MCF 10A (cell line): ENCODE data around the gene PCCB. TPM values are rescaled to one million over a fixed set of nuclear protein-coding genes. Genes with fewer than 3 reads are reported as not detected.
A peak's percentile ranks its signal among the peaks of the same experiment; 100 is the strongest.

ENCODE experiments used
- BruUV-seq: library from RNA; stranded (reverse); fragments of 400-500 nt; replicated peaks from 2 replicates; lab custom pipeline; 2021; lab: Mats Ljungman, UMichigan
- CTCF ChIA-PET: fragments of 300-600 bp; sonication (Branson Sonifier 250); formaldehyde crosslinking; extraction: SDS; loops from one replicate; lab custom pipeline; 2021; ENCODE audit warnings: antibody characterized with exemption, inconsistent platforms; lab: Yijun Ruan, JAX
- POLR2A ChIA-PET: fragments of 300-600, 350-650 bp; sonication (Branson Sonifier 250); formaldehyde crosslinking; extraction: SDS; loops from one replicate; lab custom pipeline; 2020; ENCODE audit warnings: antibody characterized with exemption, inconsistent platforms; lab: Yijun Ruan, JAX
- DNase-seq: peaks from one replicate; pipeline ENCODE4 v3.0.0-alpha.2; 2018; ENCODE audit not compliant: unreplicated experiment
- H3K27ac Mint-ChIP-seq: one replicate; pipeline ENCODE4 v1.8.0; 2022; ENCODE audit warnings: mild to moderate bottlenecking, low read depth, mixed read lengths; ENCODE audit not compliant: unreplicated experiment
- H3K27me3 Mint-ChIP-seq: one replicate; pipeline ENCODE4 v1.8.0; 2022; ENCODE audit warnings: mixed read lengths; ENCODE audit not compliant: insufficient read depth, unreplicated experiment
- H3K36me3 Mint-ChIP-seq: one replicate; pipeline ENCODE4 v1.8.0; 2022; ENCODE audit warnings: mild to moderate bottlenecking, moderate library complexity, mixed read lengths; ENCODE audit not compliant: insufficient read depth, unreplicated experiment
- H3K4me1 Mint-ChIP-seq: one replicate; pipeline ENCODE4 v1.8.0; 2022; ENCODE audit warnings: mixed read lengths; ENCODE audit not compliant: insufficient read depth, unreplicated experiment
- H3K4me3 Mint-ChIP-seq: one replicate; pipeline ENCODE4 v1.8.0; 2022; ENCODE audit warnings: mild to moderate bottlenecking, moderate library complexity, mixed read lengths; ENCODE audit not compliant: unreplicated experiment
- H3K9me3 Mint-ChIP-seq: one replicate; pipeline ENCODE4 v1.8.0; 2022; ENCODE audit warnings: mixed read lengths; ENCODE audit not compliant: unreplicated experiment
- intact Hi-C: fragments of 100-400 bp; cut with micrococcal nuclease; formaldehyde crosslinking; loops from 2 replicates; pipeline ENCODE4 v1.14.1; 2022
- total RNA-seq: library from RNA; stranded (reverse); gene quantifications from 2 replicates; pipeline ENCODE4 v1.2.3, GENCODE V29; 2022
- TF ChIP-seq, protein P1 (sequence below): fragments of 200-600 bp; IDR thresholded peaks from one replicate; pipeline ENCODE4 v1.8.0; 2022; ENCODE audit warnings: antibody characterized with exemption, mild to moderate bottlenecking; ENCODE audit not compliant: unreplicated experiment

PCCB gene
- total RNA-seq, 1 experiment from 2014 or later, result 51.7 TPM

DNA sequence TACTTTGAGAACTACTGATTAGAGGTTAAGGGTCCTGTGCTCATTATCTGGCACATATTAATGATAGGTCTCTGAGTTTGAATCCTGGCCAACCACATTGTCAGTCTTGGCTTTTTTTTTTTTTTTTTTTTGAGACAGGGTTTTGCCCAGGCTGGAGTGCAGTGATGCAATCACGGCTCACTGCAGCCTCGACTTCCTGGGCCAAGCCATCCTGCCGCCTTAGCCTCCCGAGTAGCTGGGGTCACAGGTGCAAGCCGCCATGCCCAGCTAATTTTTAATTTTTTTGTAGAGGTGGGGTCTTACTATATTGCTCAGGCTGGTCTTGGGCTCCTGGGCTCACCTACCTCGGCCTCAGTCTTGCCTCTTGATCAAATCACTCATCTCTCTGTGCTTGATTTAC, 547 bp upstream of the PCCB start:
- BruUV-seq, result no TSS peak
- TF ChIP-seq, protein P1, sequence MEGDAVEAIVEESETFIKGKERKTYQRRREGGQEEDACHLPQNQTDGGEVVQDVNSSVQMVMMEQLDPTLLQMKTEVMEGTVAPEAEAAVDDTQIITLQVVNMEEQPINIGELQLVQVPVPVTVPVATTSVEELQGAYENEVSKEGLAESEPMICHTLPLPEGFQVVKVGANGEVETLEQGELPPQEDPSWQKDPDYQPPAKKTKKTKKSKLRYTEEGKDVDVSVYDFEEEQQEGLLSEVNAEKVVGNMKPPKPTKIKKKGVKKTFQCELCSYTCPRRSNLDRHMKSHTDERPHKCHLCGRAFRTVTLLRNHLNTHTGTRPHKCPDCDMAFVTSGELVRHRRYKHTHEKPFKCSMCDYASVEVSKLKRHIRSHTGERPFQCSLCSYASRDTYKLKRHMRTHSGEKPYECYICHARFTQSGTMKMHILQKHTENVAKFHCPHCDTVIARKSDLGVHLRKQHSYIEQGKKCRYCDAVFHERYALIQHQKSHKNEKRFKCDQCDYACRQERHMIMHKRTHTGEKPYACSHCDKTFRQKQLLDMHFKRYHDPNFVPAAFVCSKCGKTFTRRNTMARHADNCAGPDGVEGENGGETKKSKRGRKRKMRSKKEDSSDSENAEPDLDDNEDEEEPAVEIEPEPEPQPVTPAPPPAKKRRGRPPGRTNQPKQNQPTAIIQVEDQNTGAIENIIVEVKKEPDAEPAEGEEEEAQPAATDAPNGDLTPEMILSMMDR, result no peak
- peaks cover 17% of the 10 kb centered on the region for H3K4me1 Mint-ChIP-seq
- peak overlapping the region; percentile 81 for H3K4me3 Mint-ChIP-seq
- peak overlapping the region; percentile 67 for H3K27ac Mint-ChIP-seq
- intact Hi-C loops, result no loop called here
- H3K36me3 Mint-ChIP-seq, result peaks cover 2% of the 10 kb centered on the region
- ChIA-PET CTCF (interaction anchor here (0.6 to 3.1 kb wide), 5 partner anchors 11 to 171 kb away, joined by 3 to 18 read pairs (median 3); no protein-coding TSS in a partner anchor), POLR2A (interaction anchor here (0.6 to 4.4 kb wide), 4 partner anchors 10 to 582 kb away, joined by 3 to 43 read pairs (median 6); partner anchors contain the start of genes MSL2 and STAG1)
- no peaks in the 10 kb centered on the region for H3K9me3 Mint-ChIP-seq
- no peaks in the 10 kb centered on the region for H3K27me3 Mint-ChIP-seq
- DNase-seq, result peak; percentile 30

- BruUV-seq, result TSS peak; percentile 61
- intact Hi-C loops, result loop anchor here (1.0 to 5.0 kb wide), 5 partner anchors 55 to 501 kb away; partner anchors contain the start of genes MSL2 and STAG1
- POLR2A ChIA-PET, result interaction anchor here (0.6 to 4.4 kb wide), 11 partner anchors 9 to 502 kb away, joined by 3 to 43 read pairs (median 3); partner anchors contain the start of genes MSL2 and STAG1
- Mint-ChIP-seq H3K4me3 (peak overlapping the region; percentile 81), H3K36me3 (peaks cover 4% of the 10 kb centered on the region), H3K27me3 (no peaks in the 10 kb centered on the region), H3K27ac (peak overlapping the region; percentile 67), H3K9me3 (no peaks in the 10 kb centered on the region), H3K4me1 (peaks cover 17% of the 10 kb centered on the region)
- TF ChIP-seq, protein P1, result peak; percentile 11
- CTCF ChIA-PET, result interaction anchor here (0.6 to 3.1 kb wide), 18 partner anchors 13 to 715 kb away, joined by 3 to 18 read pairs (median 4); partner anchors contain the start of gene STAG1
- peak; percentile 60 for DNase-seq
These were observed 842 bp downstream of the PCCB start for GRCh38 chr3:136250903-136251460.

DNA sequence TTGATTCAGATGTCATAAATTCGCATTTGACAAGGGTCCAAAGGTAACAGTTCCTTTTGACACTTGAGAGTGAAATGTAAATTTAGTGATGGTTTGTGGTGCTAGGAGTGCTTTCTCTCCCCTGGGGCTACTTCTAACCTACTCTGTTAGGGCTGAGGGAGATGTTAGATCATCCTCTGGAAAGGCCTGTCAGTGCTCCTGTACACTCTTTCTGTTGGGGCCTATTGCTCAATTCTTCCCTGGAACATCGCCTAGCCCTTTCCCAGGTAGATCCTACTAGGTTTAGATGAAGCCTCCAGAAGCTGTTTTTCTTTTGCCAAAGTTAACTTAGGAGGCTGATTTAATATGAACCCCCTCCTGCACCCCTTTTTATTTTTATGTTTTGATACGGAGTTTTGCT, 1.4 kb downstream of the PCCB start:
- POLR2A ChIA-PET, result interaction anchor here (0.6 to 4.4 kb wide), 12 partner anchors 10 to 501 kb away, joined by 3 to 43 read pairs (median 3); partner anchors contain the start of genes MSL2 and STAG1
- H3K4me1 Mint-ChIP-seq, result peaks cover 17% of the 10 kb centered on the region
- peaks cover 9% of the 10 kb centered on the region for H3K36me3 Mint-ChIP-seq
- BruUV-seq, result no TSS peak
- CTCF ChIA-PET, result interaction anchor here (0.6 to 3.1 kb wide), 14 partner anchors 13 to 501 kb away, joined by 3 to 18 read pairs (median 4); partner anchors contain the start of gene STAG1
- no peaks in the 10 kb centered on the region for H3K27me3 Mint-ChIP-seq
- TF ChIP-seq, protein P1, result no peak
- H3K9me3 Mint-ChIP-seq, result no peaks in the 10 kb centered on the region
- intact Hi-C loops, result loop anchor here (5.0 kb wide), 1 partner anchor 109 kb away; no protein-coding TSS in a partner anchor
- H3K27ac Mint-ChIP-seq, result peak overlapping the region; percentile 67
- DNase-seq, result peak; percentile 62
- H3K4me3 Mint-ChIP-seq, result peak overlapping the region; percentile 81
